ENCODE results near the gene KCNIP4. TPM values are rescaled to one million over a fixed set of nuclear protein-coding genes. Genes with fewer than 3 reads are reported as not detected.
A peak's percentile ranks its signal among the peaks of the same experiment; 100 is the strongest.
"Not testable (repeated sequence)": the region's sequence is repeated elsewhere in the genome, so short reads cannot be mapped to it uniquely, and the experiment has no call there.

KCNIP4 gene
- total and polyA plus RNA-seq, 2 experiments from 2014 or later = 0.69 to 1.00 TPM

DNA sequence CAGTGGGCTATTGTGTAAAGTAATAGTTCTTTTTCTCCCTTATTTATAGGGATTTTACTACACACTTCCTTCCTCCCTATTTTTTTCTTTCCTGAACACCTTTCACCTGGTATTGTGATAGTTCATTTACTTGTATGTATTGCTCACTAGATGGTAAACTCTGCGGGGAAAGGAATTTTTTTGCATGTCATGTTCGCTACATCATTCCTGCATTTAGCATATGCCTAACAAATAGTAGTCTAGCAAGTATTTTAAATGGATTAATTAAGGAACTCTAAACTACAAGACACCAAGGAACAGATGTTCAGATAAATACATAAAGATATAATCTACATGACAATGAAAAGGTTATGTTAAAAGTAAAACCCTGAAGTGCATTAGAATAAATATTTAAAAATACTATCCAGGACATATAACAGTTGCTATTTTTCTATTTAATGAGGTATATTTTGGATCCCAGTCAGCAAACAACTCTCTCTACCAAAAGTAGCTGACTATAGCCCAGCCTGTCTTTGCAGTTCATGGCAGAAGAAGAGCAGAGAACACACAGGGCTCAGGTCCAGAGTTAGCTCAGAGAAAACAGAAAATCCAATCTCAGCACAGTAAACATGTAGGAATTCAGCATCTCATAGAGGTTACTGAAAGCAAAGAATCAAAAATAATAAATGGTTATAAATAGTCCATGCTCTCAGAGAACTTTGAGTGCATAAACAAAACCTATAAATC is 1160.5 kb downstream of the KCNIP4 start:
- TF ChIP-seq EZH2 (IDR thresholded peaks at IDR 0.05; ENCODE audit: borderline replicate concordance) = no peak
- no peak for TF ChIP-seq EZH2phosphoT487 (IDR thresholded peaks at IDR 0.05; ENCODE audit: low read depth, severe bottlenecking, unreplicated experiment)
- no peak for TF ChIP-seq CTCF (IDR thresholded peaks at IDR 0.05; ENCODE audit: poor library complexity)

GRCh38 chr4:20783134-20783533 is 1165.4 kb downstream of the KCNIP4 start:
- not testable (repeated sequence) for H3K4me2 ChIP-seq; DNase-seq (ENCODE audit: low spot score); H3K4me1 ChIP-seq (ENCODE audit: insufficient read depth); H3K27ac ChIP-seq; H4K20me1 ChIP-seq (ENCODE audit: insufficient read depth, poor library complexity, severe bottlenecking); H3K4me3 ChIP-seq; H3K36me3 ChIP-seq (replicated peaks; ENCODE audit: insufficient read depth, low read depth); H3K27me3 ChIP-seq; H3K79me2 ChIP-seq; H3K9me3 ChIP-seq (ENCODE audit: low read depth); H2AFZ ChIP-seq; H3K9me2 ChIP-seq (replicated peaks; ENCODE audit: insufficient read depth)
- 92% methylated on average over 1 of the region's 1 CpG for WGBS (ENCODE audit: low lambda C conversion rate, missing lambda C conversion rate)

More for the DNA sequence above, 1160.5 kb downstream of the KCNIP4 start:
- H3K27ac ChIP-seq = no peak overlapping the region
- no peaks in the 10 kb centered on the region for H3K79me2 ChIP-seq
- no peaks in the 10 kb centered on the region for H3K9me2 ChIP-seq (replicated peaks; ENCODE audit: insufficient read depth)
- no peaks in the 10 kb centered on the region for H3K4me1 ChIP-seq (ENCODE audit: insufficient read depth)
- H3K4me2 ChIP-seq = no peak overlapping the region
- H4K20me1 ChIP-seq (ENCODE audit: insufficient read depth, poor library complexity, severe bottlenecking) = no peaks in the 10 kb centered on the region
- no peaks in the 10 kb centered on the region for H3K36me3 ChIP-seq (replicated peaks; ENCODE audit: insufficient read depth, low read depth)
- H3K27me3 ChIP-seq = no peaks in the 10 kb centered on the region
- H2AFZ ChIP-seq = no peak overlapping the region
- 81% methylated on average over 2 of the region's 2 CpGs for WGBS (ENCODE audit: low lambda C conversion rate, missing lambda C conversion rate)
- no peaks in the 10 kb centered on the region for H3K9me3 ChIP-seq (ENCODE audit: low read depth)
- no peak overlapping the region for H3K4me3 ChIP-seq
- DNase-seq (ENCODE audit: low spot score) = no peak

DNA sequence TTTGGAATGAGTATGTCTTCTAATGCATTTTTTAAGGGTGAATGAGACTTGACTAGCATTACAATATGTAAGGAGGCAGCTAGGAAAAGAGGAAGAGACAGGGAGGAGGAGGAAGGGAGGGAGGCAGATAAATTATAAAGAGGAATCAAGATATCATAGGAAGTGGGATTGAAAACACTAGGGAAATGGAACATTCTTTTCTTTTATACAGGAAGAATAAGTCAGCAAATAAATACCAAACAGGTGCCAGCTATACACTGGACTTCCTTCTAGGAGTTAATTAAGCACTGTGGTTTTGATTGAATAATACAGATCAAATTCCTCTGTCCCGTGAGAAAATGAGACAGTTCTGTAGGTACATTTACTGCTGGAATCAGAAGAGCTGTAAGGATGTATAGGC is 1169.7 kb downstream of the KCNIP4 start:
- TF ChIP-seq EZH2 (IDR thresholded peaks at IDR 0.05; ENCODE audit: borderline replicate concordance) (no peak), CTCF (IDR thresholded peaks at IDR 0.05; ENCODE audit: poor library complexity) (no peak), EZH2phosphoT487 (IDR thresholded peaks at IDR 0.05; ENCODE audit: low read depth, severe bottlenecking, unreplicated experiment) (no peak)
- Histone ChIP-seq H3K4me1 (ENCODE audit: insufficient read depth) (no peaks in the 10 kb centered on the region), H3K9me2 (replicated peaks; ENCODE audit: insufficient read depth) (no peaks in the 10 kb centered on the region), H3K27ac (no peak overlapping the region), H3K79me2 (no peaks in the 10 kb centered on the region), H3K36me3 (replicated peaks; ENCODE audit: insufficient read depth, low read depth) (no peaks in the 10 kb centered on the region), H2AFZ (no peak overlapping the region), H3K4me3 (no peak overlapping the region), H3K4me2 (no peak overlapping the region), H3K9me3 (ENCODE audit: low read depth) (no peaks in the 10 kb centered on the region), H3K27me3 (no peaks in the 10 kb centered on the region), H4K20me1 (ENCODE audit: insufficient read depth, poor library complexity, severe bottlenecking) (no peaks in the 10 kb centered on the region)
- 86% methylated on average over 1 of the region's 1 CpG for WGBS (ENCODE audit: low lambda C conversion rate, missing lambda C conversion rate)
- DNase-seq (ENCODE audit: low spot score) = no peak

GRCh38 chr4:20773144-20773997 is 1175.2 kb downstream of the KCNIP4 start:
- WGBS (ENCODE audit: low lambda C conversion rate, missing lambda C conversion rate) = 32% methylated on average over 14 of the region's 14 CpGs
- Histone ChIP-seq H3K27me3 (no peaks in the 10 kb centered on the region), H3K9me3 (ENCODE audit: low read depth) (no peaks in the 10 kb centered on the region), H3K27ac (no peak overlapping the region), H3K36me3 (replicated peaks; ENCODE audit: insufficient read depth, low read depth) (no peaks in the 10 kb centered on the region), H4K20me1 (ENCODE audit: insufficient read depth, poor library complexity, severe bottlenecking) (no peaks in the 10 kb centered on the region), H3K4me2 (peak overlapping the region; percentile 39), H3K4me3 (no peak overlapping the region), H2AFZ (peak overlapping the region; percentile 62), H3K9me2 (replicated peaks; ENCODE audit: insufficient read depth) (no peaks in the 10 kb centered on the region), H3K79me2 (no peaks in the 10 kb centered on the region), H3K4me1 (ENCODE audit: insufficient read depth) (no peaks in the 10 kb centered on the region)
- TF ChIP-seq EZH2phosphoT487 (IDR thresholded peaks at IDR 0.05; ENCODE audit: low read depth, severe bottlenecking, unreplicated experiment) (no peak), CTCF (IDR thresholded peaks at IDR 0.05; ENCODE audit: poor library complexity) (peak; percentile 79)
- DNase-seq (ENCODE audit: low spot score) = peak; percentile 87

All from hepatocyte (in vitro differentiated cells).